ENCODE results near the gene PTPMT1. TPM values are rescaled to one million over a fixed set of nuclear protein-coding genes. Genes with fewer than 3 reads are reported as not detected.

PTPMT1 gene
- total RNA-seq, 1 experiment from 2014 or later: 44.6 TPM

DNA sequence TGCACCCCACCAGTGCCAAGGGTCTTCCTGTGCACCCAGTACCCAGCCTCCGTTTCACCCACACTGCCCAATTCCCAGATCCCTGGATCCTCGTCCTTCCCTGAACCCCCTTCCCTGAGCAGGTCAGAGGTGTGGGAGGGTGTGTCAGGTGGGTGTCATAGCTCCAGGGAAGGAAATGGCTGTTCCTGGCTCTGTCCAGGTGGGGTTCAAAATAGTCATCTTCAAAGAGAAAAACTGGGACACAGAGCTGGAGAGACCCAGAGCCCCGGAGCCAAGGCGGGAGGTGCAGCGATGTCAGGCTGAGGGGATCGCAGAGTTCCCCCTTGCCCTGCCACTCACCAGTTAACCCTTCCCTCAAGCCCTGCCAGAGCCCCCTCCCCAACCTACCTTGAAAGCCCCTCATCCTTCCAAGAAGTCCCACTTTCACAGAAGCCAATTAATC, 28.1 kb downstream of the PTPMT1 start:
- no peak overlapping the region for H3K27ac Mint-ChIP-seq (ENCODE audit: low read depth, unreplicated experiment)
- H3K36me3 Mint-ChIP-seq (ENCODE audit: insufficient read depth, unreplicated experiment): no peaks in the 10 kb centered on the region
- CTCF ChIA-PET: interaction anchor here (0.7 kb wide), 1 partner anchor 15 kb away, joined by 3 read pairs; the partner anchor contains the start of genes KBTBD4 and NDUFS3
- no peaks in the 10 kb centered on the region for H3K4me1 Mint-ChIP-seq (ENCODE audit: insufficient read depth, unreplicated experiment)
- H3K27me3 Mint-ChIP-seq (ENCODE audit: insufficient read depth, unreplicated experiment): peaks cover 34% of the 10 kb centered on the region
- DNase-seq (ENCODE audit: unreplicated experiment): no peak
- H3K4me3 Mint-ChIP-seq (ENCODE audit: unreplicated experiment): no peak overlapping the region
- intact Hi-C loops (cut with micrococcal nuclease): no loop called here
- no peaks in the 10 kb centered on the region for H3K9me3 Mint-ChIP-seq (ENCODE audit: unreplicated experiment)
- POLR2A ChIA-PET: interaction anchor here (0.6 to 1.4 kb wide), 3 partner anchors 10 to 202 kb away, joined by 3 read pairs; no protein-coding TSS in a partner anchor
- no TSS peak for BruUV-seq (replicated peaks)
- TF ChIP-seq, protein P1, sequence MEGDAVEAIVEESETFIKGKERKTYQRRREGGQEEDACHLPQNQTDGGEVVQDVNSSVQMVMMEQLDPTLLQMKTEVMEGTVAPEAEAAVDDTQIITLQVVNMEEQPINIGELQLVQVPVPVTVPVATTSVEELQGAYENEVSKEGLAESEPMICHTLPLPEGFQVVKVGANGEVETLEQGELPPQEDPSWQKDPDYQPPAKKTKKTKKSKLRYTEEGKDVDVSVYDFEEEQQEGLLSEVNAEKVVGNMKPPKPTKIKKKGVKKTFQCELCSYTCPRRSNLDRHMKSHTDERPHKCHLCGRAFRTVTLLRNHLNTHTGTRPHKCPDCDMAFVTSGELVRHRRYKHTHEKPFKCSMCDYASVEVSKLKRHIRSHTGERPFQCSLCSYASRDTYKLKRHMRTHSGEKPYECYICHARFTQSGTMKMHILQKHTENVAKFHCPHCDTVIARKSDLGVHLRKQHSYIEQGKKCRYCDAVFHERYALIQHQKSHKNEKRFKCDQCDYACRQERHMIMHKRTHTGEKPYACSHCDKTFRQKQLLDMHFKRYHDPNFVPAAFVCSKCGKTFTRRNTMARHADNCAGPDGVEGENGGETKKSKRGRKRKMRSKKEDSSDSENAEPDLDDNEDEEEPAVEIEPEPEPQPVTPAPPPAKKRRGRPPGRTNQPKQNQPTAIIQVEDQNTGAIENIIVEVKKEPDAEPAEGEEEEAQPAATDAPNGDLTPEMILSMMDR (IDR thresholded peaks at IDR 0.05; ENCODE audit: unreplicated experiment): no peak

DNA sequence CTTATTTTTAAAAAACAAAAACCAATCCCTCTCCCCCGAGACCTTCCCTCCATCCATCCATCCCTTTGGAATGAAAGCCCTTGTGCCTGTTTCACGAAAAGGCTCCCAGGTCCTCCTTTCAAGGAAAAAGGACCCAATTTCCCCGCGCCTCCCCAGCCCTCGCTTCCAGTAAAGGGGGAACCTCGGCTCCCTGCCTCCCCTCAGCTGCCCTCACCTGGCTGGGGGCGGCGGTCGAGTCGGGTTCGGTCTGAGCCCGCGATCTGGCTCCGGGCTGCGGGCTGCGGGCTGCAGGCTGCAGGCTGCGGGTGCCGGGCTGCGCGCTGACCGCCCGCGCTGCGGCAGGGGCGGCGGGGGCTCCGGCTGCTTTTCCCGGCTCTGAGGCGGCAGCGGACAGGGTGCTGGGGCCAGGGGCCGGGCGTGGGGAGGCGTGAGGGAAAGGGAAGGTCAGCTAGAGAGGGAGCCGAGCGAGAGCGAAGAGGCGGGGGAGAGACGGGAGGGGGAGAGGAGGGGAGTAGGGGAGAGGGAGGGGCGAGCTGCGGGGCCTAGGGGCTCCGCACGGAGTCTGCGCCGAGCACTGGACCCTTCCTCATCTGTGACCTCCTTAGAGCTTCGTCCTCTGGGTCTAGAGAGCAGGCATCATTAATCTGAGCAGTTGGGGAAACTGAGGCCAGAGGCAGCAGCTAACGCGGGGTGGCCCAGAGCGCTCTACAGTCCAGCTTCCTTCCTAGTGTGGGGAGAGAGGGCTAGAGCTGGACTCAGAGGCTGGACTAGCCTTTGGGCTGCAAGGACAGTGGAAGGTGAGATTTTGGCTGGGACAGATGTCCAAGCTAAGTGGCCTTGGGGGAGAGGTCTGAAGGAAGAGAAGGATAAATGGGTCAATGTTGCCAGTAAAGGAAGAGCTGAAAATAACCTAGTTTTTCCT, 28.8 kb downstream of the PTPMT1 start, which contains the start of gene C1QTNF4:
Gene C1QTNF4 (minus strand): TSS at position 478 of the 922 bp plus-strand sequence. CDS start 3,601 bp downstream, outside the sequence.
- Mint-ChIP-seq H3K27me3 (ENCODE audit: insufficient read depth, unreplicated experiment) (peaks cover 34% of the 10 kb centered on the region), H3K4me1 (ENCODE audit: insufficient read depth, unreplicated experiment) (no peaks in the 10 kb centered on the region), H3K27ac (ENCODE audit: low read depth, unreplicated experiment) (no peak within 1 kb of the TSS), H3K9me3 (ENCODE audit: unreplicated experiment) (no peaks in the 10 kb centered on the region), H3K4me3 (ENCODE audit: unreplicated experiment) (no peak within 1 kb of the TSS), H3K36me3 (ENCODE audit: insufficient read depth, unreplicated experiment) (no peaks in the 10 kb centered on the region)
- TF ChIP-seq, protein P1 (IDR thresholded peaks at IDR 0.05; ENCODE audit: unreplicated experiment): no peak
- ChIA-PET POLR2A (interaction anchor here (1.4 kb wide), 1 partner anchor 9 kb away, joined by 3 read pairs; no protein-coding TSS in a partner anchor), CTCF (interaction anchor here (0.7 kb wide), 1 partner anchor 16 kb away, joined by 3 read pairs; the partner anchor contains the start of genes KBTBD4 and NDUFS3)
- BruUV-seq (replicated peaks): no TSS peak
- intact Hi-C loops (cut with micrococcal nuclease): no loop called here
- no peak for DNase-seq (ENCODE audit: unreplicated experiment)

DNA sequence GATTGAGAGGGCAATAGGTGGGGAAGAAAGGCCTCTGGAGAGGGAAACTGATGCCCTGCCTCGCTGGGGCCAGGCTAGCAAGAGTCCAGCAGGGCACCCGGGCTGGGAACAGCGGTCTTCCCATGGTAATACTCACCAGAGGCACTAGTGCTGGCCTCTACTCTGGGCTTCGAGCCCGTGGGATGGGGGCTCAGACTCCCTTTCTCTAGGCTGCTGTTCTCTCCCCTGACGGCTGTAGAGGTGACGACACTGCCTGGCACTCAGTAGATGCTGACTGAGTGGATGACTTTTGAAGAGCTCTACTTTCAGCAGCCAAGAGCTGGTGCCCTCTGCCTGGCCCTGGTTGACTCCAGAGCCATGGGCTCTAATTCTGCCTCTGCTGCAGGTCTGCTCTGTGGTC, 29.6 kb downstream of the PTPMT1 start:
- ChIA-PET POLR2A (interaction anchor here (0.9 to 1.2 kb wide), 4 partner anchors 12 to 26 kb away, joined by 3 to 4 read pairs (median 3); no protein-coding TSS in a partner anchor), CTCF (interaction anchor here (0.5 kb wide), 1 partner anchor 1328 kb away, joined by 3 read pairs; no protein-coding TSS in a partner anchor)
- no TSS peak for BruUV-seq (replicated peaks)
- Mint-ChIP-seq H3K27ac (ENCODE audit: low read depth, unreplicated experiment) (no peak overlapping the region), H3K27me3 (ENCODE audit: insufficient read depth, unreplicated experiment) (peaks cover 34% of the 10 kb centered on the region), H3K9me3 (ENCODE audit: unreplicated experiment) (no peaks in the 10 kb centered on the region), H3K4me1 (ENCODE audit: insufficient read depth, unreplicated experiment) (no peaks in the 10 kb centered on the region), H3K4me3 (ENCODE audit: unreplicated experiment) (no peak overlapping the region), H3K36me3 (ENCODE audit: insufficient read depth, unreplicated experiment) (no peaks in the 10 kb centered on the region)
- DNase-seq (ENCODE audit: unreplicated experiment): no peak
- TF ChIP-seq, protein P1 (IDR thresholded peaks at IDR 0.05; ENCODE audit: unreplicated experiment): no peak
- intact Hi-C loops (cut with micrococcal nuclease): no loop called here

DNA sequence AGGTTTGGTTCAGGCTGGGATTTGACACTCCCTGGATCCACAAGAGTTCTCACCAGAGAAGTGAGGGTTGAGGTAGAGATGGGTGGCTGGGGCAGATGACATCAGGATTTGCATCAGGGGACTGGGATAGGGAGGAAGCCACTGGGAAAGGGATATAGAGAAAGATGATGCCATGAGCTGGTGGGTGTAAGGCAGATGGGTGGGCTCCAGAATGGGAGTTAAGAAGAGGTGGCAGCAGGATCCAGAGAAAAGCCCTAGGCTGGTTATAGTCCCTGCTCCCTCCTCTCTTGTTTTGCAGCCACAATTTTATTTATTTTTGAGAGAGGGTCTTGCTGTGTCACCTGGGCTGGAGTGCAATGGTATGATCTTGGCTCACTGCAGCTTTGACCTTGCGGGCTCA, 30.6 kb downstream of the PTPMT1 start:
- intact Hi-C loops (cut with micrococcal nuclease): no loop called here
- no peaks in the 10 kb centered on the region for H3K36me3 Mint-ChIP-seq (ENCODE audit: insufficient read depth, unreplicated experiment)
- no peaks in the 10 kb centered on the region for H3K4me1 Mint-ChIP-seq (ENCODE audit: insufficient read depth, unreplicated experiment)
- TF ChIP-seq, protein P1 (IDR thresholded peaks at IDR 0.05; ENCODE audit: unreplicated experiment): no peak
- no peaks in the 10 kb centered on the region for H3K9me3 Mint-ChIP-seq (ENCODE audit: unreplicated experiment)
- ChIA-PET CTCF (interaction anchor here (0.6 kb wide), 1 partner anchor 163 kb away, joined by 3 read pairs; no protein-coding TSS in a partner anchor), POLR2A (interaction anchor here (0.9 to 1.2 kb wide), 5 partner anchors 11 to 25 kb away, joined by 3 to 4 read pairs (median 3); partner anchors contain the start of genes KBTBD4 and NDUFS3)
- H3K27me3 Mint-ChIP-seq (ENCODE audit: insufficient read depth, unreplicated experiment): peaks cover 34% of the 10 kb centered on the region
- no peak overlapping the region for H3K4me3 Mint-ChIP-seq (ENCODE audit: unreplicated experiment)
- no peak overlapping the region for H3K27ac Mint-ChIP-seq (ENCODE audit: low read depth, unreplicated experiment)
- BruUV-seq (replicated peaks): no TSS peak
- DNase-seq (ENCODE audit: unreplicated experiment): no peak
